Muscle of back (tissue), 13 donors: Measurements from ENCODE around the gene UBE2F. TPM values are rescaled to one million over a fixed set of nuclear protein-coding genes. Genes with fewer than 3 reads are reported as not detected.

Source experiments
- DNase-seq, 3 donors: peaks; one replicate each; pipeline versions ENCODE4 v3.0.0 to v3.0.0-alpha.2; 2013
- long read RNA-seq, 9 donors: transcript quantifications; one replicate each; lab custom pipeline, GENCODE V29; 2026
- polyA plus RNA-seq, 10 donors: library from polyadenylated mRNA; unstranded; fragments of 120-200 nt; gene quantifications; one replicate each; pipeline ENCODE4 v1.2.1, GENCODE V29; 2013; ENCODE audit not compliant: insufficient read length in 10 of 10

The UBE2F gene
- polyA plus RNA-seq, result 10 to 100 TPM; 39.1 to 45.5 (median 41.2) TPM
- long read RNA-seq, donor 1, transcript UBE2F-201 (10 exons, 2,009 nt), result major isoform, 8 of 11 reads
- long read RNA-seq, donor 1, partial matches to known transcripts, result 0 of 11 reads
- long read RNA-seq, donor 1, other reads (novel, unspliced or antisense), result 0 of 11 reads
- long read RNA-seq, donor 2, transcript UBE2F-201 (10 exons, 2,009 nt), result major isoform, 7 of 8 reads
- long read RNA-seq, donor 2, partial matches to known transcripts, result 0 of 8 reads
- long read RNA-seq, donor 2, other reads (novel, unspliced or antisense), result 0 of 8 reads
- long read RNA-seq, donor 3, result 0 reads
- long read RNA-seq, donor 4, transcript UBE2F-201 (10 exons, 2,009 nt), result major isoform, 7 of 8 reads
- long read RNA-seq, donor 4, partial matches to known transcripts, result 0 of 8 reads
- long read RNA-seq, donor 4, other reads (novel, unspliced or antisense), result 0 of 8 reads
- long read RNA-seq, donor 5, partial matches to known transcripts, result 0 of 9 reads
- long read RNA-seq, donor 5, other reads (novel, unspliced or antisense), result 0 of 9 reads
- long read RNA-seq, donor 6, transcript UBE2F-201 (10 exons, 2,009 nt), result major isoform, 15 of 16 reads
- long read RNA-seq, donor 6, partial matches to known transcripts, result 0 of 16 reads
- long read RNA-seq, donor 6, other reads (novel, unspliced or antisense), result 0 of 16 reads
- long read RNA-seq, donor 7, transcript UBE2F-201 (10 exons, 2,009 nt), result major isoform, 8 of 10 reads
- long read RNA-seq, donor 7, partial matches to known transcripts, result 0 of 10 reads
- long read RNA-seq, donor 7, other reads (novel, unspliced or antisense), result 0 of 10 reads
- long read RNA-seq, donor 8, transcript UBE2F-201 (10 exons, 2,009 nt), result major isoform, 7 of 9 reads
- long read RNA-seq, donor 8, partial matches to known transcripts, result 0 of 9 reads
- long read RNA-seq, donor 8, other reads (novel, unspliced or antisense), result 0 of 9 reads
- long read RNA-seq, donor 9, partial matches to known transcripts, result 0 of 6 reads
- long read RNA-seq, donor 9, other reads (novel, unspliced or antisense), result 0 of 6 reads

DNA sequence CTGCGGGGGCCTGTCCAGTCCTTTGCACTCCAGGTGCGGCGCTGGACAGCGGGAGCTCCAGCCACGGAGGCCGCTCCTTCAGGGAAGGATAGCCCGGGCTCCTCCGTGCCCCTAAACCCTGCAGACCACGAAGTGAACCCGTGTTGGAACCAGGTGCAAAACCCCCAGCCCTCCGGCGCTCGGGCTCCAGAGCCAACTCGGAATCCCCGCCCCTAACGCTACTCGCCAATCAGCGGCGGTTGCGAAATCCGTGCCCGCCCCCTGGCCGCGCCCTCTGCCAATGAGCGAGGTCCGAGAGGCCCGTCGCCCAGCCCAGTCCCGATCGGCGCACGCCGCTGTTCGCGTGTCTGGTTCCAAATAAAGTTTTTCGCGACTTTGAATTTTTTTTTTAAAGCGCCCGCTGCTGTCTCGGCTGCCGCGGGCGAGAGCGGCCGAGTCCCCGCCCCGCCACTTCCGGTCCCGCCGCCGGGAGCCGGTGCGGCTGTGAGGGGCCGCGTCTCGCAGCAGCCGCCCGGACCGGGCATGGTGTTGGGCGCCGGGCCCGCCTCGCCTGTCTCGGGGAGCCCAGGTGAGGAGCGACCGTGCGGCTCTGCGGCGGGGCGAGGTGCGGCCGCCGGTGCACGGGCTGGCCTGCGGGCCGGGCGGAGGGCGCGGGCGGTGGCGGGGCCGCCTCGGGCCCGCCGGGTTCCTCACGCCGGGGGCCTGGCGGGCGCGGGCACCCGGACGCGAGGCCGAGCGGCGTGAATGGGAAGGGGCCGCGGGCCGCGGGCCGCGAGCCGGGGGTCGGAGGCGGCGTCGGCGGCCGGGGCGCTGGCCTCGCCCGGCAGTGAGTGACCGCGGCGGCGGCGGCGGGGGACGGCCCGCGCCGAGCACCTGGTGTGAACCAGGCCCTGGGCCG is at the start of gene UBE2F:
Gene UBE2F (plus strand): TSS at position 450 of the 898 bp plus-strand sequence. CDS start 6,094 bp downstream, outside the sequence.
- peak; percentile 97 to 98 (median 97) for DNase-seq

DNA sequence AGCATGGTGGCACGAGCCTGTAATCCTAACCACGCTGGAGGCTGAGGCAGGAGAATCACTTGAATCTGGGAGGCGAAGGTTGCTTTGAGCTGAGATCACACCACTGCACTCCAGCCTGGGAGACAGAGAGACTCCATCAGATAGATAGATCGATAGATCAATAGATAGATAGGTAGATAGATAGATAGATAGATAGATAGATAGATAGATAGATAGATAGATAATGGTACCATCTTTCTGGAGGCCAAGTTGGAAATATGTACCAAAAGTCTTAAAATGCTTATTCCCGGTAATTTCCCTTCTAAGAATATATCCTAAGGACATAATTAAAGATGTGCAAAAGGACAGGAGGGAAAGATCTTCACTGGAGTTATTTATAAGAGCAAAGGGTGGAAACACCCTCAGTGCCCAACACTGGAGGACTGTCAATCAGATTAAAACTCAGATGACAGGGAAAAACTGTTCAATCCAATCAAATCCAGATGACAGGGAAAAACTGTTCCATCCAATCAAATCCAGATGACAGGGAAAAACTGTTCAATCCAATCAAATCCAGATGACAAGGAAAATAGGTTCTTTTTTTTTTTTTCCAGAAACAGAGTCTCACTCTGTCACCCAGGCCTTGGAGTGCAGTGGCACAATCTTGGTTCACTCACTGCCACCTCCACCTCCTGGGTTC is 49.0 kb upstream of the UBE2F start:
- no peak for DNase-seq

DNA sequence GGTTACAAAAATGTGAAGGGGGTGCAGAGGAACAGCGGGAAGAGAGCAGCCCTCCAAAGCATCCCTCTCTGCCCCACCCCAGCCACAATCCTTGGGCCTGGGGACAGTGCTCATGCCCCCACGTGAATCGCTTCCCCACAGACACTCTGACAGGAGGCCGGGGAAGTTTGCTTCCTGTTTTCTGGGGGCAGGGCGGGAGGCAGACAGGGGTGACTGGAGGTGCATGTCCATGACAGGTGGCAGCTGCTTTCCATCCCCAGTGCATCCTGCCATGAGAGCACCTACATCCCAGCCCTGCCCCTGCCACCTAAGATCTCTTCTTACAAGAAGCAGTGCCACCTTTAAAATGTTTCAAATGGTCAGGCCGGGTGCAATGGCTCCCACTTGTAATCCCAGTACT is 47.2 kb upstream of the UBE2F start:
- no peak for DNase-seq

- no peak for DNase-seq
These were observed 46.1 kb upstream of the UBE2F start for GRCh38 chr2:237920673-237921072.

GRCh38 chr2:237921967-237922492 is 44.8 kb upstream of the UBE2F start:
- DNase-seq, result no peak

- no peak for DNase-seq
These were observed 44.0 kb upstream of the UBE2F start for GRCh38 chr2:237922641-237923361.

- DNase-seq, result peak; percentile 57 to 83 (median 73)
These were observed 43.2 kb upstream of the UBE2F start for GRCh38 chr2:237923481-237924163.

DNA sequence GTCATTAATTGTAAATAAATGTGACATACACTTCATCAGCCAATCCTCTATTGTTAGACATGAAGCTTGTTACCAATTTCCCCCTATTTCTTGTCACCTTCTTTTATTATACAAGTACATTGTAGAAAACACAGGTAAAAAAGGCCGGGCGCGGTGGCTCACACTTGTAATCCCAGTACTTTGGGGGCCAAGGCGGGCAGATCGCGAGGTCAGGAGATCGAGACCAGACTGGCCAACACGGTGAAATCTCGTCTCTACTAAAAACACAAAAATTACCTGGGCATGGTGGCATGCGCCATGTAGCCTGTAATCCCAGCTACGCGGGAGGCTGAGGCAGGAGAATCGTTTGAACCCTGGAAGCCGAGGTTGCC is 42.7 kb upstream of the UBE2F start:
- DNase-seq, result no peak

DNA sequence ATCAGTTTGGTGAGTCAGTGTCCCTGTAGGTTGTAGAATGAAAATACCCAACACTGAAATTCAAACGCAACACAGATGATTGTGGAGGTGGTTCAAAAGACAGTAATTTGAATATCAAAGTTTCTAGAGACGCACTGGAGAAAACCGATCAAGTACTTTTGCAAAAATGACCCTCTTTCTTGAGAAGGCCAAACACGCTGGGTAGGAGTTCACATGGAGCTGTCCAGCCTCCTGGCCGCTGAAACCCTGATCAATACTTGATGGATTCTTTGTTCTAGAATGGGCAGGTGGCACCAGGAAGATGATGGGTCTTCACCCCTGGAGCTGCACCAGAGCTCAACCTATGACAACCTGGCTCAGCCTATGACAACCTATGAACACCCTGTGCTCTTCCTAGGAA is 39.7 kb upstream of the UBE2F start:
- no peak for DNase-seq

- no peak for DNase-seq
These were observed 38.8 kb upstream of the UBE2F start for GRCh38 chr2:237927986-237928385.

DNA sequence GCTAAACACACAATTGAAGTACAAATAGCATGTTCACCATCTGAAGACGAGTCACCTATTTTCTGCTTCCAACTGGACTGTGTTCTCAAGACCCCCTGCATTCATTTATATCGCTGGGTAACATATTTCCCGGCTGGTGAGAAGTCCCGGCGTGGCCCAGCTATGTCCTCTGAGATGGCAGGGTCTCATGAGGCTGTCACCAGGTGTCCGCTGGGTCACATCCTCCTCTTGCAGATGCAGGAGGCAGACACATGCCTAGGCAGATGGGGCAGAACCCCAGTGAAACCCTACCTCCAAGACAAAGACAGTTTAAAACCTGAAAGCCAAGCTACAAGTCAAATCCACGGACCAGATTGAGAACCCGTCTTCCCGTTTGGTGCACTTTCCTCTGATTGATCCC is 36.8 kb upstream of the UBE2F start:
- no peak for DNase-seq

DNA sequence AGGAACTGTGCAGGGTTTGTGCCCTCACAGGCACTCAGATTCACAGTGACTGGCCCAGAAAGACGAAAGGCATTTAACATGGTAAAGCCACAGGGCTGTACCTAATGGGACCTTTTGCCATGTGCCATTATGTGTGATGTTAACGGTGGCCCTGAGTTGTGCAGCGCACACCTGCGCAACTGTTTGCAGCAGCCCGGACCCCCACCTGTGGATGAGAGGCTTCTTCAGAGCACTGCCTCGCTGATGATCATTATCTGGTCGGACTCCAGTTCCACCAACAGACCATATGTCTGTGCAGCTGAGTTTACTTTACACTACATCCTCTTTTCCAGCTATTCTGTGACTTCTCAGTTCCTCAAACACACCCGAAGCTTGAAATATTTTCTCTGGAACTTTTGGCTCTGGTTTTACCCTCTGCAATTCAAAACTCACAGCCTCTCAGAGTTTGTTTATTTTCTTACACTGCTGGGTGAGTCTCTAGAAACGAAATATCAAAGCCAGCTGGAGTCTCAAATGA is 35.6 kb upstream of the UBE2F start:
- DNase-seq, result peak; percentile 50 to 71 (median 54)

- peak in 1 of 3 donors; percentile 38 for DNase-seq
These were observed 34.1 kb upstream of the UBE2F start for GRCh38 chr2:237932731-237933131.

DNA sequence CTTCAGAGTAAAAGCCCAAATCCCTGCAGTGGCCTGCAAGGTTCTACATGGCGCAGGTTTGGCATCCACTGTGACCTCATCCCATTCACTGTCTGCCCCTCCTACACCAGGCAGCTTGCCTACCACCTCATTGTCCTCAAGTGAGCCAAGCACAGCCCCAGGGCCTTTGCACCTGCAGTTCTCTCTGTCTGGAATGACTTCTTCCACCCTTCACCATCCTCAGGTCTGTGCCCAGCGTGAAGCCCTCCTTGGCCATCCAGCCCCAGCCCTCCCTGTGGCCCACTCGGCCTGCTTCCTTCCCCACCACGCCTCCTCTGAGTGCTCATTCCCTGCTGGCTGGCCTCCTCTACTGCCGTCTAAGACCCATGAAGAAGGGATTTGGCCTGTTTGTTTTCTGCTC is 32.6 kb upstream of the UBE2F start:
- DNase-seq, result no peak

- DNase-seq, result peak in 1 of 3 donors; percentile 36
These were observed 30.9 kb upstream of the UBE2F start for GRCh38 chr2:237935740-237936452.

GRCh38 chr2:237939251-237939650 is 27.6 kb upstream of the UBE2F start:
- no peak for DNase-seq

DNA sequence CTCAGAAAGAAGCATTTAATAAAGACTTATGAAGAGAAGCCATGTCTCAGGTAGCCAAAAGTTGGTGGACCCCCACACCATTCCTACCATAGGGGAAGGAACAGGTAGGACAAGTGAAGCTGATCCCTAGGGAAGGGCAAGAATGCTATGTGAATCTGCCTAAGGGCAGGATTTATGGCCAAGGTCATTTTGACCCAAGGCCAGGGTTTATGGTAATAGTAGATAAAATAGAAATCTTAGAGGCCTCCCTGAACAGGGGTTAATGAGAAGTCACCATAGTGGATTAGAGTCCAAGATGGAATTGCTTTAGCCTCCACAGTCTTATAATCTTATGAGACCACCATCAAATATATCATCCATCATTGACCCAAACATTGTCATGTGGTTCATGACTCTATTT is 26.0 kb upstream of the UBE2F start:
- no peak for DNase-seq

GRCh38 chr2:237941239-237941638 is 25.6 kb upstream of the UBE2F start:
- DNase-seq, result no peak
